Medulla oblongata (tissue), 1 donor: ENCODE results near the gene MBNL1.
"Not testable (repeated sequence)": the region's sequence is repeated elsewhere in the genome, so short reads cannot be mapped to it uniquely, and the experiment has no call there.

Source experiments
- DNase-seq: peaks from one replicate; pipeline ENCODE4 v3.0.0-alpha.2; 2015; ENCODE audit errors: extremely low spot score

Gene MBNL1

DNA sequence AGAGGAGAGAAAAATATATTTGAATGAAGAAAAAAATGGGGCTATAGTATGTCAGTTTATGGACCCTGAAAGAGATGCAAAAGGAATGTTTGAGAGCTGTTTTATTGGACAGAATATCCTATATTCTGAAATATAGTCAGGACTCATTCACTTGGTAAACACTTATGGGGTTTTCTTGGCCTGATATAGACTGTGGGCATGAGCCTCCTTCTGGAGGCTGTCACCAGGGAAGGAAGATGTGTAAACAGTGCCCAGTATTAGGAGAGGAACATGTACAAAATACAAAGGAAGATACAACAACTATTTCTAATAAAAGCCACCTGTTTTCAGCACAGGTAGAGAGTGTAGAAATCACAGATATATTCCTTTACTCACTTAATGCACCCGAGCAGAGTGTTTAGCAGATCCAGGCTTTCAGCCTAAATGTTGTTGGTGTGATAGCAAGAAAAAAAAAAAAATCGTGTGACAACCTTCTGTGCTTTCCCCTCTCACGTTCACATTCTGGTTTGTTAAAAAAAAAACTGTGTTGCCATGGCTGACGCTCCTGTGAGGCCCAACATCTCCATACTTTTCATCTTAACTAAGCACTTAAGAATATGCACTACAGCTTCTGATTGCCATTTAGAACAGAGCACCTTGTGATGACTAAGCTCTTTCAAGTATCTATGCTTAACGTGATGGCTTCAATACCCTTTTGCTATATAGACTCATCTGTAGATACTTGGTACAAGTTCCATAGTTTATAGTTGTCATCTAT, 134.1 kb downstream of the MBNL1 start:
- DNase-seq, result no peak

GRCh38 chr3:152403632-152404066, 134.9 kb downstream of the MBNL1 start:
- peak; percentile 55 for DNase-seq

DNA sequence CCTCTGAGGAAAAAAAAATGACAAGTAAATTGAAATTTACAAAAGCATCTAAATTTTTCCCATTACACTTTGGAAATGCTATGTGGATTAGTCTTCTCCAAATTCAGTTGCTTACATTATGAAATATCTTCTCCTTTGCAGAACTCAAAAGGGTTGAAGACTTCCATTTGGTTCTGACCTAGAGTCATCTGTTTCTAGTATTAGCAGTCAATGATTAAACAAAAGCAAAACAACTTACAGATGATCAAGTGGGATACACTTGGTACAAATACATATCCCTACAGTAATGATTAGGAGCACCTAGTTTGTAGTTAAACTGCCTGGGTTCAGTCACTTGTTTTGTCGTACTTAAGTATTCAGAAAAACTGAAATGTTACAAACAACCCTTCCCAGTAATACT, 136.2 kb downstream of the MBNL1 start:
- no peak for DNase-seq

DNA sequence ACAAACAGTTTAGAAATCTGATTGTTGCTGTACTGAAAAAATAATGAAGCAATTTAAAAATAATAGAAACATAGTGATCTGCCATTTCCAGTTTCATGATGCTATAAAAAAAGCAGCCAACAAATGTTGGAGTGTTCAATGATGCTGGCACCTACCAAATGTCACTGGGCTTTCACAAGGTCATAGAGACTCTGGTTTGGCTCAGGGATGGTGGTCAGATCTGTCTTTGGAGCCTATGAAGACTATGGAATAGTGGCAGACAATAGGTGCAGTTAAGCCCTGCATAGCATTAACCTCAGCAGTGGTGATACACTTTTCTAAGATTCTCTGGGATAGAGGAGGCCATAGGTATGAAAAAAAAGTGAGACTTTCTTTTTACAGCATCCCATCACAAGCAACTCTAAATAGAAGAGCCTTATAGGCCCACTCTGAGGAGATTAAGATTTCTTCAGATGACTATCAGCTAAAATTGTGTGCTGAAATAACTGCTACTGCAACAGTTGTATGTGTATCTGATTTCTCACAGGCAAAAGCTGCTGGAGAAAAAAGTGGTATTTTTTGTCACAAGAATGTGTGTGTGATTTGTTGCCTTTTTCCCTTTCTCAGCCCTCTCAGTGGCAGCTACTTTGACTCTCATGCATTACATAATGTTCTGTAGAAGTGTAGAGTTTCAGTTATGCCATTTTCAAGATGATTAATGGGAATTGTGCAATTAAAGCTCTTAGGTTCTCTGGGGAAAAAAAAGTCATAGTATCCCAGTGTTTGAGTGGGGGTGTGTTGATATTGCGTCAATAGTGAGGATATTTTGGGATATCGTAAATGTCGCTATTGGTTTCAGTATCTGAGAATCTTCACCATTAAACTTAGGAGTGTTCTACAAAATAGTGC, 137.4 kb downstream of the MBNL1 start:
- no peak for DNase-seq

DNA sequence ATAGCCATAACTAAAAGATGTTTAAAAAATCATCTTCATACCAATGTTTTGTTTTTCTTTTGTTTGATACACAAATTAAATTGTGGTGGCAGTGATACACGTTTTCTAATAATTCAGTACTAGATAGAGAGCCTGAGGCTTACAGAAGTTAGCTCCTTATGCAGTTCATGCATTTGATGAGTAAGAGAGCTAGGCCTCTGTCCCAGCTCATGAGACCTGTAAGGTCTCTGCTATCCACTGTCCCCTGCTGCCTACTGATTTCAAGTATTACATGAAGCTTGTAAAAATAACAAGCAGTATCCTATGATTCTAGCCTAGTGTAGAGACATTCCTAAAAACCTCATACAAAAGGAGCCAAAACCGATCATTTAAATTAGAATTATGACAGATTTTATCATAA, 144.5 kb downstream of the MBNL1 start:
- DNase-seq, result no peak

- no peak for DNase-seq
Measured at GRCh38 chr3:152416808-152417580, 148.3 kb downstream of the MBNL1 start.

- no peak for DNase-seq
Measured at GRCh38 chr3:152419748-152420147, 151.0 kb downstream of the MBNL1 start.

- no peak for DNase-seq
Measured at GRCh38 chr3:152421162-152421561, 152.4 kb downstream of the MBNL1 start.

DNA sequence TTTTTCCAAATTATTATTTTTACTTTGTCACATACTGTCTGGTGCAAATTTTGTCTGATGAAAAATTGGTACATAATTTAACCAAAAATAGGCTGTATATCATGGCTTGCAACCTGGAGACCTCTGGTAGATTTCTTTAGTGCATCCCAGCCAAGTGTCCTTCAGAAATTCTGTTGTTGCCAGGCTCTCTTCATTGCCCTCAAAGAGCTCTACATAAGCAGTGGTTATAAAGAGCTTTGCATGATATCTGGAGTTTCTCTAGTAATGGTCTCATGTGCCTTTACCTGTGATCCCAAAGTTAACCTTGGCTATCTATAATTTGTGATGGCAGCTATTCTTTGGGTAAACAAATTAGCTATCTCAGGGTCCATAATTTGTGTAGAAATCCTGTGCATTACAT, 157.7 kb downstream of the MBNL1 start:
- no peak for DNase-seq

DNA sequence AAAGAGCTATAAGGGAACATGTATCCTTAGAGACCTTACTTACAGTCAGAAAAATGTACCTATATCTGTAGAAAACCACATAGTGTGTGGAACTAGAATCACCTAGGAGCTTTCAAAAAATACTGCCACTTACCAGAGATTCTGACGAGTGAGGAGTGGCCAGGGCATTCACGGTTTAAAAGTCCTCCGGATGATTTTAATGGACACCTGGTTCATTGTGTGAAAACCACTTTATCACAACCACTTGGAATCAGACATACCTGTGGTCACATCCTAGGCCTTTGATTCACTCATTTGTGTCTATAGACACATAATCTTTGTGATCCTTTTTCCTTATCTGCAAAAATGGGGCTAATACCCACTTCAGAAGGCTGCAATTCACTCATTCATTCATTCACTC, 159.8 kb downstream of the MBNL1 start:
- no peak for DNase-seq

DNA sequence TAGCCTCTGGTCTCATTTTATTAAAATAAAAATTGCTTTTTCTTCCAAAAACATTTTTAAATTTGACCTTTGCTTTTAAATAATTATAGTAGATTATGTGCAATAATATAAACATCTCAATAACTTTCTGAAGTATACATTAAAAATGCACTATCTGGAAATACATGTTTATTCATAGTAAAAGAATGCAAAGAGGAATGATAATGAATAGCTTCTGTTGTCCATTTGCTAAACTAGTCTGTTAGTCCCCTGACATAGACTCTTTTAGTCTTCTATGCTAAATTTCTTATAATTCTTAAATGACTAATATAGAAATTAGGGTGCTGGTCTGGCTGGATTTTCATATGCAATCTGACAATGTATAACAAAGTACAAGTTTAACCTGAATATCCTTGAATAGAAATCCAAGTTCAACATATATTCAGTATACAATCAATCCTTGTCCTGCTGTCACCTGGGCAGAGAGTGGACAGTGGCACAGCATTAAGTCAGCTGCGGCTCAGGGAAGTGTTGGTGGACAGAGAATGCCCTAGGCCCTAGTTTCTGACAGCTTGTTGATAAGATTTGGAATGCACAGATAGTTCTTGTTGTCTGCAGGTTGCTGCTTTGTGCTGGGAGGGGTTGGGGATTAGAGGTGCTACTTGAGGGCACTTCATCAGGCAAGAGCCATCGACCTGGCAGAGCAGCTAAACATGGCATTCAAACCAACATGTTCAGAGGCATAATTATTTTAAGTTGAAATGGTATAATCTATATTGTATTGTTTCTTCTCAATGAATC, 161.7 kb downstream of the MBNL1 start:
- DNase-seq, result no peak

DNA sequence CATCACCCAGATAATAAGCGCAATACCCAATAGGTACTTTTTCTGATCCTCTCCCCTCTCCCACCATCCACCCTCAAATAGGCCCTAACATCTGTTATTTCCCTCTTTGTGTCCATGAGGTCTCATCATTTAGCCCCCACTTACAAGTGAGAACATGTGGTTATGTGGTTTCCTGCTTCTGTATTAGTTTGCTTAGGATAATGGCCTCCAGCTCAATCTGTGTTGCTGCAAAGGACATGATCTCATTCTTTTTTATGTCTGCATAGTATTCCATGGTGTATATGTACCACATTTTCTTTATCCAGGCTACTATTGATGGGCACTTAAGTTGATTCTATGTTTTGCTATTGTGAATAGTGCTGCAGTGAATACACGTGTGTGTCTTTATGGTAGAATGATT, 165.4 kb downstream of the MBNL1 start:
- no peak for DNase-seq

DNA sequence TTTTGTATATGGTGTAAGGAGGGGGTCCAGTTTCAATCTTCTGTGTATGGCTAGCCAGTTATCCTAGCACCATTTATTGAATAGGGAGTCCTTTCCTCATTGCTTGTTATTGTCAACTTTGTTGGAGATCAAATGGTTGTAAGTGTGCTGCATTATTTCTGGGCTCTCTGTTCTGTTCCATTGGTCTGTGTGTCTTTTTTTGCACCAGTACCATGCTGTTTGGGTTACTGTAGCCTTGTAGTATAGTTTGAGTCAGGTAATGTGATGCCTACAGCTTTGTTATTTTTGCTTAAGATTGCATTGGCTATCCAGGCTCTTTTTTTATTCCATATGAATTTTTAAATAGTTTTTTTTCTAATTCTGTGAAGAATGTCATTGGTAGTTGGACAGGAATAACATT, 166.5 kb downstream of the MBNL1 start:
- DNase-seq, result not testable (repeated sequence)

GRCh38 chr3:152436707-152437590, 168.2 kb downstream of the MBNL1 start:
- no peak for DNase-seq

GRCh38 chr3:152438181-152438580, 169.5 kb downstream of the MBNL1 start:
- DNase-seq, result no peak

DNA sequence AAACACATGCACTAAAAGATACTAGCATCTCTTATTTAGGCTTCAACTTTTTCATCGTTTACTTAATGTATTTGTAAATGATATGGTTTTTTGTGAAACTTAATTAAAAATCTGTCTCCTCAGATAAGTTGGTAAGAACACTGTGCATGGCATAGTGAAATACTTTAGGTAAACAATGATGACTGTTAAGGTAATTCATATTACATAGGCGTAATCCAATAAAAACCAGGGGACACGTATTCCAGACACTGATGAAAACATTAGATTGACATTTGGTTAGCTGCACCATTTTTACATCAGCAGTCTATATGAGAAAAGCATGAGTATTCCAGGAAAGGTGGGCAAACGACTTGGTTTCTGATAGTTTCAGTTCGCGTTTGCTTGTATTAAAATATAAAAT, 170.0 kb downstream of the MBNL1 start:
- no peak for DNase-seq

DNA sequence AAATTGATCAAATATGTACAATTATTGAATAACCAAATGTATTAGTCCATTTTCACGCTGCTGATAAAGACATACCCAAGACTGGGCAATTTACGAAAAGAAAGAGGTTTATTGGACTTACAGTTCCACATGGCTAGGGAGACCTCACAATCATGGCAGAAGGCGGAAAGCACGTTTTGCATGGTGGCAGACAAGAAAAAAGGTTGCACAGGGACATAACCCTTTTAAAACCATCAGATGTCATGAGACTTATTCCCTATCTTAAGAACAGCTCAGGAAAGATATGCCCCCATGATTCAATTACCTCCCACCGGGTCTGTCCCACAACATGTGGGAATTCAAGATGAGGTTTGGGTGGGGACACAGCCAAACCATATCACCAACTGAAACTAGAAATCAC, 171.5 kb downstream of the MBNL1 start:
- DNase-seq, result not testable (repeated sequence)

- no peak for DNase-seq
Measured at GRCh38 chr3:152443212-152444023, 174.7 kb downstream of the MBNL1 start.

DNA sequence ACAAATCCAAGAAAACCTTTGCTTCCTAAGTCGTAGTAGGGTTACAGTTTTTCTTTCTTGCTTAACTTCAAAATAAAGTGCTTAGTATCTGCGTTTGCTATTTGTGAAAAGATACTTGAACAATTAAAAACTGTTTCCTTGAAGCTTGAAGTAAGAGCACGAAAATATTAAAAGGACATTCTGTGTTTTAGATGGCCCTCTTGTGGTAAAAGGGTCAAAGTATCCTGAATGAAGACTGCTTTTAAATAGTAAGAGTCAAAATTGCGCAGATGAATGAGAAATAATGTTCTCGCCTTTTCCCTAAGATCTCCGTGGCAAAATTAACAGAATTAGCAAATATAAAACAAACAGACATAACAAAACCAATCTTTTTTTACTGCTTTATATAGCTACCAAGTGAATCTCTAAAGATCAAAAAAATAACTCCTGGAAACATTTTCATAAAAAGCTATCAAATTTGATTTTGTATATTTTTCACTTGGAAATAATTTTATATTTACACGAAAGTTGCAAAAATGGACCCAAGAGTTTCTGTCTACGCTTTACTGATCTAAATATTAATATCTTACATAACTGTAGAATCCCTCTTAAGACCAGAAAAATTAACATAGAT, 175.4 kb downstream of the MBNL1 start:
- peak; percentile 92 for DNase-seq
